HepG2 (cell line): Measurements from ENCODE around the gene RHBDL3. TPM values are rescaled to one million over a fixed set of nuclear protein-coding genes. Genes with fewer than 3 reads are reported as not detected.
A peak's percentile ranks its signal among the peaks of the same experiment; 100 is the strongest.

Experiments
- BCLAF1 ChIP-seq: fragments of 450-650 bp; IDR thresholded peaks from 2 replicates; pipeline ENCODE4 v1.6.1; 2017; ENCODE audit warnings: mild to moderate bottlenecking
- CEBPB ChIP-seq: IDR thresholded peaks from 2 replicates; pipeline ENCODE4 v1.6.1; 2011; ENCODE audit warnings: low read depth, low read length, improper control_type of control experiment, borderline replicate concordance
- ETV6 ChIP-seq: sonication (generic); formaldehyde crosslinking; conservative IDR thresholded peaks from 2 replicates; pipeline ENCODE4 v1.4.0; 2020; ENCODE audit warnings: missing genetic modification reagents
- KLF16 ChIP-seq, 2 experiments: sonication (generic) in 1 of 2; formaldehyde crosslinking in 1 of 2; IDR thresholded peaks; 2 replicates each; pipeline versions ENCODE4 v1.6.1 to v1.8.0; 2016 to 2023; ENCODE audit warnings: missing genetic modification reagents in 2 of 2, missing compliant biosample characterization in 1 of 2
- PHF5A ChIP-seq: IDR thresholded peaks from one replicate; pipeline ENCODE4 v1.6.1; 2018; ENCODE audit warnings: low read depth, missing genetic modification reagents; ENCODE audit not compliant: unreplicated experiment
- PRDM4 ChIP-seq: sonication (generic); formaldehyde crosslinking; IDR thresholded peaks from 2 replicates; pipeline ENCODE4 v1.9.0; 2021; ENCODE audit warnings: missing genetic modification reagents, borderline replicate concordance
- REL ChIP-seq: sonication (generic); formaldehyde crosslinking; conservative IDR thresholded peaks from 2 replicates; pipeline ENCODE4 v1.8.0; 2022; ENCODE audit warnings: mild to moderate bottlenecking, missing genetic modification reagents, moderate library complexity
- RXRA ChIP-seq: sonication (generic); formaldehyde crosslinking; IDR thresholded peaks from 2 replicates; pipeline ENCODE4 v1.5.1; 2020; ENCODE audit warnings: missing genetic modification reagents
- SIX1 ChIP-seq: sonication (generic); formaldehyde crosslinking; IDR thresholded peaks from 2 replicates; pipeline ENCODE4 v1.4.0; 2020; ENCODE audit warnings: missing genetic modification reagents, borderline replicate concordance
- SP140L ChIP-seq: sonication (generic); formaldehyde crosslinking; IDR thresholded peaks from 2 replicates; pipeline ENCODE4 v1.4.0; 2020; ENCODE audit warnings: missing genetic modification reagents, borderline replicate concordance
- SPEN ChIP-seq: sonication (generic); formaldehyde crosslinking; IDR thresholded peaks from 2 replicates; pipeline ENCODE4 v1.5.1; 2020; ENCODE audit warnings: low read depth, mild to moderate bottlenecking, missing genetic modification reagents
- TEAD2 ChIP-seq: sonication (generic); formaldehyde crosslinking; IDR thresholded peaks from 2 replicates; pipeline ENCODE4 v1.9.0; 2021; ENCODE audit warnings: missing genetic modification reagents
- ZMYM2 ChIP-seq: sonication (generic); formaldehyde crosslinking; IDR thresholded peaks from 2 replicates; pipeline ENCODE4 v1.8.0; 2022; ENCODE audit warnings: mild to moderate bottlenecking, missing genetic modification reagents
- ZNF12 ChIP-seq: sonication (generic); formaldehyde crosslinking; IDR thresholded peaks from 2 replicates; pipeline ENCODE4 v1.5.0; 2020; ENCODE audit warnings: missing genetic modification reagents
- ZNF30 ChIP-seq: sonication (generic); formaldehyde crosslinking; IDR thresholded peaks from 2 replicates; pipeline ENCODE4 v1.5.0; 2020; ENCODE audit warnings: mild to moderate bottlenecking, missing genetic modification reagents
- ZNF510 ChIP-seq: sonication (generic); formaldehyde crosslinking; IDR thresholded peaks from 2 replicates; pipeline ENCODE4 v1.4.0; 2020; ENCODE audit warnings: low read depth, mild to moderate bottlenecking, missing genetic modification reagents
- ZNF639 ChIP-seq: conservative IDR thresholded peaks from 2 replicates; pipeline ENCODE4 v1.6.1; 2018; ENCODE audit warnings: missing genetic modification reagents
- ZNF781 ChIP-seq: sonication (generic); formaldehyde crosslinking; IDR thresholded peaks from 2 replicates; pipeline ENCODE4 v1.5.1; 2020; ENCODE audit warnings: borderline replicate concordance, mild to moderate bottlenecking, missing genetic modification reagents; ENCODE audit errors: not compliant biosample characterization
- ZNF850 ChIP-seq: sonication (generic); formaldehyde crosslinking; conservative IDR thresholded peaks from 2 replicates; pipeline ENCODE4 v1.9.0; 2021; ENCODE audit warnings: mild to moderate bottlenecking, missing genetic modification reagents
- polyA plus RNA-seq, 8 experiments: library from polyadenylated mRNA; depleted of rRNA in 3 of 8; stranded (reverse) in 7 of 8; unstranded in 1 of 8; fragments of >200 nt; fragmentation: Illumina TruSeq in 4 of 8; extraction: Trizol in 4 of 8; gene quantifications; 2 replicates each; pipeline versions ENCODE4 v1.2.1 to v1.2.3, GENCODE V29; 2011 to 2016; ENCODE audit warnings: low read depth in 4 of 8, missing spikeins in 1 of 8, mixed read lengths in 1 of 8; ENCODE audit not compliant: insufficient read depth in 1 of 8
- total RNA-seq, 5 experiments: library from RNA; depleted of rRNA; stranded (reverse); fragments of >200 nt; fragmentation: Illumina TruSeq; extraction: Trizol; gene quantifications; 2 replicates each; pipeline ENCODE4 v1.2.3, GENCODE V29; 2016; ENCODE audit warnings: low read depth in 1 of 5
- TF ChIP-seq, protein P1 (sequence below): sonication (generic); formaldehyde crosslinking; IDR thresholded peaks from 2 replicates; pipeline ENCODE4 v1.5.0; 2020; ENCODE audit warnings: missing genetic modification reagents, mild to moderate bottlenecking, borderline replicate concordance

Gene RHBDL3
- total and polyA plus RNA-seq, 2 of the 13 experiments (the other 11 are each of a cell fraction or from before 2014, with no cell fraction given): 0.09 TPM; not detected in 1

DNA sequence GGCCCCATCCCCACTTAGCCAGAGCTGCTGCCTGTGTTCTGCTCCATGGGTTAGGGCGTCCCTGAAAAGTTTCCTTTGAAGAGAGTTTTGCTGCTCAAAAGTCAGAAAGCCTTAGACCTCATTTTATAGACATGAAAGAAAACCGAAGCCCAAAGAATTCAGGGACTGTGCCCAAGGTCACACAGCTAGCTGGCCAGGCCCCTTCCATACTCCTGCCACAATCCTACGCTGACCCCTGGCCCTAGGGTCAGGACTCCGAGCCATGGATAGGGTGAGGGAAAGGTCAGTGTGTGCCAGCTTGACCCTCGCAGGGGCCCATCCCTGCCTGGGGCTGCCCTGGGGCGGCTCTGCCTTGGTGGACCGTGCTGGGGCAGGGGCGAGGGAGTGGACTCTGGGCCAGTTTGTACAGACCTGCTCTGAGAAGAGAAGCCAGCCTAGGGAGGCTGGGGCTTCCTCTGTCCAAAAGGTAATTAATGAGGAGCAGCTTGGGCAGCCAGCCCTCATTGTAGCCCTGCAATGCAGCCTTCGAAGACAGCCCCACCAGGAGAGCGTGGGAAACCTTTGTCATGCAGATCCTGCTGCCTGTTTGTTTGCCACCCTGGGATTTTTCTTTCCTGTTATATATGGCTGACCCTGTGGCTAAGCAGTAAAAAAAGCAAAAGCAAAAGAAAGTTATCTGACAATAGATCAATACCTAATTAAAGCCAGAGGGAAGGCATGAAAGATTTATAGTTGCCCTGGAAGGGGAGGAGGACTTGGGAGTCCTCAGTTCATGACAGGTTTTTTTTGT, 37.4 kb downstream of the RHBDL3 start (continued):
- TF ChIP-seq ZNF781 (CRISPR knock-in tag) (no peak), REL (no peak), ZNF639 (CRISPR knock-in tag) (no peak), TEAD2 (CRISPR knock-in tag) (no peak), ETV6 (CRISPR knock-in tag) (no peak), SIX1 (CRISPR knock-in tag) (no peak), ZMYM2 (no peak), KLF16 (CRISPR knock-in tag; IDR thresholded peaks at IDR 0.05) (no peak), SPEN (peak; percentile 62; the same call in 1 of the 2 replicates), PRDM4 (CRISPR knock-in tag) (no peak), ZNF30 (CRISPR knock-in tag) (no peak), CEBPB (no peak), ZNF12 (CRISPR knock-in tag) (no peak), ZNF850 (no peak), ZNF510 (CRISPR knock-in tag) (no peak), SP140L (CRISPR knock-in tag) (no peak), RXRA (CRISPR knock-in tag) (peak; percentile 99), PHF5A (no peak), BCLAF1 (no peak)
- TF ChIP-seq, protein P1, sequence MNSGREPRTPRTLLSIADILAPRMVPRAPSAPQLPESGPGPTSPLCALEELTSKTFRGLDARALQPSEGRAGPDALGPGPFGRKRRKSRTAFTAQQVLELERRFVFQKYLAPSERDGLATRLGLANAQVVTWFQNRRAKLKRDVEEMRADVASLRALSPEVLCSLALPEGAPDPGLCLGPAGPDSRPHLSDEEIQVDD (CRISPR knock-in tag): no peak
